ENCODE results near the gene IL4I1. TPM values are rescaled to one million over a fixed set of nuclear protein-coding genes. Genes with fewer than 3 reads are reported as not detected.

Gene IL4I1
- polyA plus RNA-seq, 1 donor (not counting 4 experiments of a cell fraction or from before 2014, with no cell fraction given): 0.13 TPM

GRCh38 chr19:49907745-49908446 lies 11.2 kb upstream of the IL4I1 start:
- no peak for FAIRE-seq
- H3K36me3 ChIP-seq (ENCODE audit: control insufficient read depth in 2 of 2, extremely low read depth in 1 of 2, insufficient read depth in 2 of 2, low read length in 2 of 2): peaks cover 13 to 28% of the 10 kb centered on the region in 2 experiments

GRCh38 chr19:49906879-49907564 lies 10.3 kb upstream of the IL4I1 start:
- H3K9me1 ChIP-seq (ENCODE audit: control insufficient read depth, extremely low read depth, insufficient read depth, low read length): no peaks in the 10 kb centered on the region
- FAIRE-seq (no peak), DNase-seq (ENCODE audit: low read depth, low spot score) (no peak)
- TF ChIP-seq EZH2 (IDR thresholded peaks at IDR 0.05; ENCODE audit: low read length): no peak
- no peak for TF ChIP-seq CTCF (optimal IDR thresholded peaks at IDR 0.05 in 1 of 3, IDR thresholded peaks at IDR 0.05 in 1 of 3, conservative IDR thresholded peaks at IDR 0.05 in 1 of 3; ENCODE audit: extremely low read depth in 1 of 3, insufficient read depth in 2 of 3, low read length in 3 of 3)
- dilution Hi-C loops (cut with MboI; ENCODE audit: extremely low pct_ligation_motif_present, low sequenced_read_pairs): no loop called here
- no peak overlapping the region for H2AFZ ChIP-seq (ENCODE audit: control insufficient read depth, low read length)
- no peaks in the 10 kb centered on the region for H3K79me2 ChIP-seq (ENCODE audit: control insufficient read depth, insufficient read depth, low read length)
- no peak overlapping the region for H3K27ac ChIP-seq (ENCODE audit: control insufficient read depth, insufficient read depth, low read length)
- no peaks in the 10 kb centered on the region for H3K27me3 ChIP-seq (ENCODE audit: control insufficient read depth, extremely low read depth, insufficient read depth, low read length)
- no peak overlapping the region for H3K4me2 ChIP-seq (ENCODE audit: control insufficient read depth, extremely low read depth, insufficient read depth, low read depth, low read length)
- H4K20me1 ChIP-seq (ENCODE audit: control insufficient read depth, extremely low read depth, insufficient read depth, low read length): peaks cover 6% of the 10 kb centered on the region
- peaks cover 12 to 23% of the 10 kb centered on the region in 2 experiments for H3K36me3 ChIP-seq (ENCODE audit: control insufficient read depth in 2 of 2, extremely low read depth in 1 of 2, insufficient read depth in 2 of 2, low read length in 2 of 2)
- no peaks in the 10 kb centered on the region for H3K4me1 ChIP-seq (ENCODE audit: control insufficient read depth, extremely low read depth, insufficient read depth, low read length)
- no peak overlapping the region for H3K9ac ChIP-seq (ENCODE audit: control insufficient read depth, extremely low read depth, insufficient read depth, low read length)
- H3K4me3 ChIP-seq (ENCODE audit: control insufficient read depth in 2 of 3, extremely low read depth in 1 of 3, insufficient read depth in 2 of 3, low read depth in 1 of 3, low read length in 3 of 3): no peak overlapping the region
- H3K9me3 ChIP-seq (ENCODE audit: control insufficient read depth, low read depth, low read length): no peaks in the 10 kb centered on the region

More at GRCh38 chr19:49907745-49908446, 11.2 kb upstream of the IL4I1 start:
- H3K9ac ChIP-seq (ENCODE audit: control insufficient read depth, extremely low read depth, insufficient read depth, low read length): no peak overlapping the region
- H3K4me3 ChIP-seq (ENCODE audit: control insufficient read depth in 2 of 3, extremely low read depth in 1 of 3, insufficient read depth in 2 of 3, low read depth in 1 of 3, low read length in 3 of 3): no peak overlapping the region
- H3K9me3 ChIP-seq (ENCODE audit: control insufficient read depth, low read depth, low read length): no peaks in the 10 kb centered on the region
- no peak overlapping the region for H3K4me2 ChIP-seq (ENCODE audit: control insufficient read depth, extremely low read depth, insufficient read depth, low read depth, low read length)
- no peak for TF ChIP-seq EZH2 (IDR thresholded peaks at IDR 0.05; ENCODE audit: low read length)
- TF ChIP-seq CTCF (optimal IDR thresholded peaks at IDR 0.05 in 1 of 3, IDR thresholded peaks at IDR 0.05 in 1 of 3, conservative IDR thresholded peaks at IDR 0.05 in 1 of 3; ENCODE audit: extremely low read depth in 1 of 3, insufficient read depth in 2 of 3, low read length in 3 of 3): no peak
- no peak overlapping the region for H3K27ac ChIP-seq (ENCODE audit: control insufficient read depth, insufficient read depth, low read length)
- peaks cover 2% of the 10 kb centered on the region for H3K79me2 ChIP-seq (ENCODE audit: control insufficient read depth, insufficient read depth, low read length)
- peaks cover 6% of the 10 kb centered on the region for H4K20me1 ChIP-seq (ENCODE audit: control insufficient read depth, extremely low read depth, insufficient read depth, low read length)
- DNase-seq (ENCODE audit: low read depth, low spot score): no peak
- dilution Hi-C loops (cut with MboI; ENCODE audit: extremely low pct_ligation_motif_present, low sequenced_read_pairs): no loop called here
- H3K27me3 ChIP-seq (ENCODE audit: control insufficient read depth, extremely low read depth, insufficient read depth, low read length): no peaks in the 10 kb centered on the region
- H3K4me1 ChIP-seq (ENCODE audit: control insufficient read depth, extremely low read depth, insufficient read depth, low read length): no peaks in the 10 kb centered on the region
- H2AFZ ChIP-seq (ENCODE audit: control insufficient read depth, low read length): no peak overlapping the region
- no peaks in the 10 kb centered on the region for H3K9me1 ChIP-seq (ENCODE audit: control insufficient read depth, extremely low read depth, insufficient read depth, low read length)

Data from keratinocyte (primary cell).